Panc1 (cell line): ENCODE results near the gene P2RX1. TPM values are rescaled to one million over a fixed set of nuclear protein-coding genes. Genes with fewer than 3 reads are reported as not detected.

Source experiments
- ATAC-seq: fragments of 200-7000 bp; cut with Tn5 transposase; 2 replicates; pipeline ENCODE4 v1.9.1; 2020; ENCODE audit warnings: mild to moderate bottlenecking, moderate library complexity
- BruUV-seq: library from RNA; stranded (reverse); fragments of 400-500 nt; replicated peaks from 2 replicates; lab custom pipeline; 2021; lab: Mats Ljungman, UMichigan
- CTCF ChIA-PET: fragments of 300-600 bp; sonication (Branson Sonifier 250); formaldehyde crosslinking; loops from one replicate; lab custom pipeline; 2022; ENCODE audit warnings: antibody characterized with exemption; lab: Charles Lee
- POLR2A ChIA-PET: fragments of 300-600 bp; sonication (Branson Sonifier 250); formaldehyde crosslinking; loops from one replicate; lab custom pipeline; 2022; ENCODE audit warnings: antibody characterized with exemption; lab: Charles Lee
- DNase-seq: peaks from one replicate; pipeline ENCODE4 v3.0.0-alpha.2; 2010; ENCODE audit warnings: low read depth, low spot score
- H3K27ac ChIP-seq: 2 replicates; pipeline ENCODE4 v1.5.1; 2011; ENCODE audit warnings: mild to moderate bottlenecking, low read length, inconsistent platforms
- H3K27me3 ChIP-seq: fragments of 200-500 bp; sonication (Bioruptor generic); 2 replicates; pipeline ENCODE4 v1.6.0; 2014; ENCODE audit warnings: low read length, inconsistent platforms; ENCODE audit not compliant: control insufficient read depth, insufficient read depth
- H3K36me3 ChIP-seq: fragments of 200-500 bp; sonication (Bioruptor generic); 2 replicates; pipeline ENCODE4 v1.5.1; 2014; ENCODE audit warnings: inconsistent platforms, mild to moderate bottlenecking, low read length, moderate library complexity; ENCODE audit not compliant: control insufficient read depth, insufficient read depth
- H3K4me1 ChIP-seq: 2 replicates; pipeline ENCODE4 v1.5.1; 2011; ENCODE audit warnings: inconsistent platforms, mild to moderate bottlenecking, low read length, moderate library complexity; ENCODE audit not compliant: control insufficient read depth, insufficient read depth
- H3K4me3 ChIP-seq, 2 experiments: 2 replicates each; pipeline ENCODE4 v1.5.1; 2011 to 2012; ENCODE audit warnings: low read depth in 2 of 2, low read length in 2 of 2, mild to moderate bottlenecking in 2 of 2, inconsistent platforms in 1 of 2, moderate library complexity in 1 of 2
- H3K9me3 ChIP-seq: fragments of 200-500 bp; sonication (Bioruptor generic); 2 replicates; pipeline ENCODE4 v1.5.1; 2014; ENCODE audit warnings: low read depth, mild to moderate bottlenecking, inconsistent platforms, low read length, moderate library complexity; ENCODE audit not compliant: control insufficient read depth, insufficient read depth
- CTCF ChIP-seq: fragments of 450-650 bp; IDR thresholded peaks from 2 replicates; pipeline ENCODE4 v1.5.1; 2017; ENCODE audit warnings: mild to moderate bottlenecking
- POLR2AphosphoS5 ChIP-seq: IDR thresholded peaks from 2 replicates; pipeline ENCODE4 v1.6.1; 2012; ENCODE audit warnings: mild to moderate bottlenecking, low read depth, low read length, moderate library complexity
- SIN3A ChIP-seq: IDR thresholded peaks from 2 replicates; pipeline ENCODE4 v1.6.1; 2012; ENCODE audit warnings: low read depth, mild to moderate bottlenecking, low read length, moderate library complexity, borderline replicate concordance; ENCODE audit not compliant: insufficient read depth
- TCF7L2 ChIP-seq: IDR thresholded peaks from 2 replicates; pipeline ENCODE4 v1.6.1; 2011; ENCODE audit warnings: mild to moderate bottlenecking, low read depth, low read length, inconsistent platforms
- in situ Hi-C: cut with HindIII; loops from 2 replicates; pipeline ENCODE4 v1.10.0; 2016; ENCODE audit warnings: low sequenced_read_pairs, low pct_unique_long_range_greater_than_20kb
- intact Hi-C: fragments of 100-400 bp; cut with micrococcal nuclease; formaldehyde crosslinking; loops from one replicate; pipeline ENCODE4 v1.10.0; 2022; ENCODE audit not compliant: unreplicated experiment
- total RNA-seq: library from RNA; stranded (reverse); gene quantifications from one replicate; pipeline ENCODE4 v1.2.1, GENCODE V29; 2021; ENCODE audit not compliant: unreplicated experiment
- TF ChIP-seq, protein P1 (sequence below), 2 experiments: IDR thresholded peaks; 2 replicates each; pipeline ENCODE4 v1.6.1; 2011 to 2012; ENCODE audit warnings: low read depth in 2 of 2, control low read depth in 1 of 2, low read length in 1 of 2, mild to moderate bottlenecking in 1 of 2, moderate library complexity in 1 of 2; ENCODE audit not compliant: insufficient read depth in 1 of 2

P2RX1 gene
- total RNA-seq, 1 experiment from 2014 or later: not detected

DNA sequence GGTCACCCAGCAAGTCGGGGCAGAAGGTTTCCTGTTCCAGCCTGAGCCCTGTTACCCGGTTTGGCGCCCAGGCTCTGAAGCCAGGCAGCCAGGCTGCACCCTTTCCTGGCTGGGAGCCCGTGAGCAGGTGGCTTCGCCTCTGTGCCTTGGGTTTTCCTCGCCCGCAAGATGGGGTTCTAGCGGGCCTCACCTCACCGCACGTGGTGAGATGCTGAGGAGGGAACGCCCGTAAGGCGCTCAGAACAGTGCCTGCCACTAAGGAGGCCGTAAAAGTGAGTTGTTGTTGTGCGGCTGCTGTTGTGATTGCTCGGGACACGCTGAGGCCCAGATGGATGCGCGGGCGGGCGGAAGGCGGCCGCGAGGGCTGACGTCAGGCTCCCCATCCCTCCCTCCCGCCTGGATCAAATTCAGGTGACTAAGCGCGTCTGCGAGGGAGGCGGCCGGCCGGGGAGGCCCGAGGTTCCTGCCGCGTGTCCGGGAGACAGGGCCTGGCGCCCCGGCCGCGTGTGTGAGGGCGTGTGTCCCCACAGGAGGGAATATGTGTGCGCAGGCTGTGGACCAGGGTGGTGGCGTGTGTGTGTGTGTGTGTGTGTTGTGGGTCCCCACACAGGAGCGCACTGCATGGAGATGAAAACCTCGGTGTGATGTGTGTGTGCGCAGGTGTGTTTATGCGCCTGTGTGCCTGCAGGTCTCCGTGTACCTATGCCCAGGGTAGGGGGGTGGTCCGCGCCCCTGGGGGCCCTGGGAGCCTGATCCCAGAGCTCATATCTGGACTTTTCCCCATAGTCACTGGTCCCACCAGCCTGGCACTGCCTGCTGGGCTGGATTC is 27.7 kb downstream of the P2RX1 start:
- no peak for TF ChIP-seq POLR2AphosphoS5
- no peak for TF ChIP-seq CTCF
- TF ChIP-seq, protein P1, sequence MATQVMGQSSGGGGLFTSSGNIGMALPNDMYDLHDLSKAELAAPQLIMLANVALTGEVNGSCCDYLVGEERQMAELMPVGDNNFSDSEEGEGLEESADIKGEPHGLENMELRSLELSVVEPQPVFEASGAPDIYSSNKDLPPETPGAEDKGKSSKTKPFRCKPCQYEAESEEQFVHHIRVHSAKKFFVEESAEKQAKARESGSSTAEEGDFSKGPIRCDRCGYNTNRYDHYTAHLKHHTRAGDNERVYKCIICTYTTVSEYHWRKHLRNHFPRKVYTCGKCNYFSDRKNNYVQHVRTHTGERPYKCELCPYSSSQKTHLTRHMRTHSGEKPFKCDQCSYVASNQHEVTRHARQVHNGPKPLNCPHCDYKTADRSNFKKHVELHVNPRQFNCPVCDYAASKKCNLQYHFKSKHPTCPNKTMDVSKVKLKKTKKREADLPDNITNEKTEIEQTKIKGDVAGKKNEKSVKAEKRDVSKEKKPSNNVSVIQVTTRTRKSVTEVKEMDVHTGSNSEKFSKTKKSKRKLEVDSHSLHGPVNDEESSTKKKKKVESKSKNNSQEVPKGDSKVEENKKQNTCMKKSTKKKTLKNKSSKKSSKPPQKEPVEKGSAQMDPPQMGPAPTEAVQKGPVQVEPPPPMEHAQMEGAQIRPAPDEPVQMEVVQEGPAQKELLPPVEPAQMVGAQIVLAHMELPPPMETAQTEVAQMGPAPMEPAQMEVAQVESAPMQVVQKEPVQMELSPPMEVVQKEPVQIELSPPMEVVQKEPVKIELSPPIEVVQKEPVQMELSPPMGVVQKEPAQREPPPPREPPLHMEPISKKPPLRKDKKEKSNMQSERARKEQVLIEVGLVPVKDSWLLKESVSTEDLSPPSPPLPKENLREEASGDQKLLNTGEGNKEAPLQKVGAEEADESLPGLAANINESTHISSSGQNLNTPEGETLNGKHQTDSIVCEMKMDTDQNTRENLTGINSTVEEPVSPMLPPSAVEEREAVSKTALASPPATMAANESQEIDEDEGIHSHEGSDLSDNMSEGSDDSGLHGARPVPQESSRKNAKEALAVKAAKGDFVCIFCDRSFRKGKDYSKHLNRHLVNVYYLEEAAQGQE (IDR thresholded peaks at IDR 0.05; ENCODE audit: insufficient read depth in 1 of 2, low read depth in 2 of 2, low read length in 1 of 2): no peak
- no peak for TF ChIP-seq SIN3A
- no peak for TF ChIP-seq TCF7L2
- H3K4me1 ChIP-seq: peaks cover 56% of the 10 kb centered on the region
- H3K27me3 ChIP-seq: no peaks in the 10 kb centered on the region
- in situ Hi-C loops: no loop called here
- intact Hi-C loops: no loop called here
- peak overlapping the region; percentile 77 for H3K27ac ChIP-seq
- no peaks in the 10 kb centered on the region for H3K9me3 ChIP-seq
- ATAC-seq: peak; percentile 37
- H3K4me3 ChIP-seq: peak overlapping the region in 1 of 2 experiments; percentile 11; a peak in 1 of 4 replicates
- POLR2A ChIA-PET: no interaction called here
- no peaks in the 10 kb centered on the region; the same call in 1 of the 2 replicates for H3K36me3 ChIP-seq
- BruUV-seq: no TSS peak
- no peak for DNase-seq
- CTCF ChIA-PET: no interaction called here

DNA sequence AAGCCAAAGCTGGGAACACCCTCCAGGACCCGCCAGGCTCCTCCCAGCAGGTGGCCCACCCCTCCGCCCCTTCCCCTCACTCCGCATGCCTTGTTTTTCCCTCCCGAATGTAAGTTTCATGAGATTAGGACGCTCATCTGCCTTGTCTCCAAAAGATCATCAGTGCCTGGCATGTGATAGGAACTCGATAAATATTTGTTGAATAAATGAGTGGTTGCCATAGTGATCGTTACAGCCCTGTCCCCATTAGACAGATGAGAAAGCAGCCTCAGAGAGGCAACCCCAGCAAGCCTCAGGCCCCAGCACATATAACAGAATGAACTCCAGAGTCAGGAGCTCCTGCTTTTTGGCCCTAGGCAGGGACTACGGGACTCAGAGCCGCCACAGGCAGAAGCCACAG is 28.5 kb downstream of the P2RX1 start:
- Histone ChIP-seq H3K4me1 (peaks cover 54% of the 10 kb centered on the region), H3K4me3 (no peak overlapping the region), H3K9me3 (no peaks in the 10 kb centered on the region), H3K27ac (peak overlapping the region; percentile 66), H3K27me3 (no peaks in the 10 kb centered on the region), H3K36me3 (no peaks in the 10 kb centered on the region; the same call in 1 of the 2 replicates)
- ChIA-PET CTCF (no interaction called here), POLR2A (no interaction called here)
- intact Hi-C loops (no loop called here), in situ Hi-C loops (no loop called here)
- DNase-seq (no peak), ATAC-seq (no peak)
- BruUV-seq: no TSS peak
- TF ChIP-seq POLR2AphosphoS5 (no peak), TCF7L2 (no peak)

DNA sequence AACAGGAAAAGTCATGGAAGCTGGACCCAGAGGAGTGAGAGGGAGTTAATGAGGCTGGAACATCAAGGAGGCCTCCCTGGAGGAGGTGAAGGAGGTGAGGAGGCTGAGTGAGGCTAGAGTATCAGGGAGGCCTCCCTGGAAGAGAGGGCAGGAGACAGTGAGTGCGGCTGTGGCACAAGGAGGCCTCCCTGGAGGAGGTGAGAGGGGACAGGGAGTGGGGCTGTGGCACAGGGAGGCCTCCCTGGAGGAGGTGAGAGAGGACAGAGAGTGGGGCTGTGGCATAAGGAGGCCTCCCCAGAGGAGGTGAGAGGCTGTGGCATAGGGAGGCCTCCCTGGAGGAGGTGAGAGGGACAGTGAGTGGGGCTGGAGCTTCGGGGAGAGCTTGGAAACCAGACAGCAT is 28.9 kb downstream of the P2RX1 start:
- CTCF ChIA-PET: no interaction called here
- Histone ChIP-seq H3K4me3 (no peak overlapping the region), H3K36me3 (no peaks in the 10 kb centered on the region; the same call in 1 of the 2 replicates), H3K27me3 (no peaks in the 10 kb centered on the region), H3K27ac (0 out of 2 replicates have a peak overlapping the region, but pooled peaks have one; percentile 34), H3K4me1 (peaks cover 54% of the 10 kb centered on the region), H3K9me3 (no peaks in the 10 kb centered on the region)
- BruUV-seq: no TSS peak
- DNase-seq (no peak), ATAC-seq (no peak)
- no peak for TF ChIP-seq TCF7L2
- TF ChIP-seq SIN3A: no peak
- TF ChIP-seq, protein P1 (IDR thresholded peaks at IDR 0.05; ENCODE audit: insufficient read depth in 1 of 2, low read depth in 2 of 2, low read length in 1 of 2): no peak
- no peak for TF ChIP-seq POLR2AphosphoS5
- TF ChIP-seq CTCF: no peak
- POLR2A ChIA-PET: no interaction called here
- intact Hi-C loops: no loop called here
- in situ Hi-C loops: no loop called here
